Middle frontal gyrus (tissue), 1 donor: Measurements from ENCODE around the gene POMC.
"Not testable (repeated sequence)": the region's sequence is repeated elsewhere in the genome, so short reads cannot be mapped to it uniquely, and the experiment has no call there.

Experiments
- DNase-seq: peaks from one replicate; pipeline ENCODE4 v3.0.0-alpha.2; 2015; ENCODE audit warnings: low spot score; ENCODE audit errors: extremely low spot score

POMC gene

GRCh38 chr2:25132693-25133092 is 35.7 kb downstream of the POMC start:
- DNase-seq: no peak

GRCh38 chr2:25132299-25132635 is 36.1 kb downstream of the POMC start:
- DNase-seq: no peak

- DNase-seq: no peak
These were observed 36.6 kb downstream of the POMC start for GRCh38 chr2:25131567-25132298.

GRCh38 chr2:25131253-25131566 is 37.2 kb downstream of the POMC start:
- DNase-seq: no peak

- no peak for DNase-seq
These were observed 38.4 kb downstream of the POMC start for GRCh38 chr2:25129901-25130520.

GRCh38 chr2:25127646-25128045 is 40.7 kb downstream of the POMC start:
- no peak for DNase-seq

- not testable (repeated sequence) for DNase-seq
These were observed 41.3 kb downstream of the POMC start for GRCh38 chr2:25127071-25127470.

- DNase-seq: no peak
These were observed 42.4 kb downstream of the POMC start for GRCh38 chr2:25125976-25126375.

- DNase-seq: no peak
These were observed 43.2 kb downstream of the POMC start for GRCh38 chr2:25125189-25125588.

- DNase-seq: no peak
These were observed 44.7 kb downstream of the POMC start for GRCh38 chr2:25123682-25124081.

GRCh38 chr2:25122367-25122766 is 46.0 kb downstream of the POMC start:
- DNase-seq: no peak

- no peak for DNase-seq
These were observed 49.1 kb downstream of the POMC start for GRCh38 chr2:25119263-25119662.

- DNase-seq: no peak
These were observed 51.4 kb downstream of the POMC start for GRCh38 chr2:25116956-25117355.

GRCh38 chr2:25115902-25116301 is 52.5 kb downstream of the POMC start:
- no peak for DNase-seq

- no peak for DNase-seq
These were observed 53.0 kb downstream of the POMC start for GRCh38 chr2:25115249-25115883.

GRCh38 chr2:25112113-25112512 is 56.3 kb downstream of the POMC start:
- DNase-seq: no peak
